Islet precursor cell (in vitro differentiated cells): ENCODE data around the gene URB1.
A peak's percentile ranks its signal among the peaks of the same experiment; 100 is the strongest.

Source experiments
- DNase-seq: peaks from one replicate; pipeline ENCODE4 v3.0.0-alpha.2; 2018

The URB1 gene

GRCh38 chr21:32340863-32341848 is 51.7 kb downstream of the URB1 start:
- DNase-seq, result no peak

- peak; percentile 16 for DNase-seq
Observed at GRCh38 chr21:32338209-32338921, 54.4 kb downstream of the URB1 start.

- peak; percentile 46 for DNase-seq
Observed at GRCh38 chr21:32337206-32337605, 55.6 kb downstream of the URB1 start.

DNA sequence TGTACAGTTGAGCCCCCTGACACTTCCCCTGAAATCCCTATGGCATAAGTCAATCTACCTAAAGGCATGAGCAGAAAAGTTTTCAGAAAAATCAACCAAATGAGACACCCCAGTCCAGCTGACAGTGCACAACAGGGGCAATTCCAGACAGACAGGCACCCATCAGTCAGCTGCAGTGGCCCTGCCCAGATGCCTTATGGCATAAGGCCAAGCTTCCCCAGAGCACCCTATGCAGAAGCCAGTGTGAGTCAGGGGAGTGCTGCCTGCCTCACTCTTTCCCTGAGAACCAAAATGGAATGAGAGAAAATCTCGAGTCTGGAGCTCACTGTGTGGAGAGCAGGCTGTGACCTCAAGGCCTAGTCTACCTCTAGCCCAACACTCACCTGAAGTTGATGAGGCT is 56.1 kb downstream of the URB1 start:
- DNase-seq, result peak; percentile 40

- peak; percentile 43 for DNase-seq
Observed at GRCh38 chr21:32335601-32336575, 56.9 kb downstream of the URB1 start.

DNA sequence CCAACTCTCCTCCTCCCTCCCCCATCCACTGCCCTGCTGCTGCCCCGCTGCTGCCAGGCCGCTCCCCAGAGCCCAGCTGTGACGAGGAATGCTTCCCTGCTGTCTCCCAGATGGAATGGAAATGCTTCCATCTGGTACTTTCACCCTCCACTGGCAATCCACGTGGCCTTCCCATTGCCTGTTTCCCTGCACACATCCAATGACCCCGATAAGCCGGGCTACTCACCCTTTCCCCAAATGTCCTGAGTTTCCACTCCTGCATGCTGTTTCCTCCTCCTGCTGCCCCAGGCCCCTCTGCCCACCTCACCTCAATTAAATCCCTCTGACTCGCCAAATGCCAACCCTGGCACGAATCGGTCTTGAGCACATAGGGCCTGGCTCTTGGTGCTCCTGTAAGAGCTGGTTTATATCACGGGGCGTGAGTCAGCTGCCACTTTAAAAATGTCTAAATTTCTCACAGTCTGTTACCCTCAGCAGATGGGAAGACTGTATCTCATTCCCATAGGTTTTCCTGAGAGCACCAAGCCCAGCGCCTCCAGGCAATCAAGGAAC is 57.8 kb downstream of the URB1 start:
- peak; percentile 52 for DNase-seq

GRCh38 chr21:32333953-32334673 is 58.7 kb downstream of the URB1 start:
- peak; percentile 22 for DNase-seq

DNA sequence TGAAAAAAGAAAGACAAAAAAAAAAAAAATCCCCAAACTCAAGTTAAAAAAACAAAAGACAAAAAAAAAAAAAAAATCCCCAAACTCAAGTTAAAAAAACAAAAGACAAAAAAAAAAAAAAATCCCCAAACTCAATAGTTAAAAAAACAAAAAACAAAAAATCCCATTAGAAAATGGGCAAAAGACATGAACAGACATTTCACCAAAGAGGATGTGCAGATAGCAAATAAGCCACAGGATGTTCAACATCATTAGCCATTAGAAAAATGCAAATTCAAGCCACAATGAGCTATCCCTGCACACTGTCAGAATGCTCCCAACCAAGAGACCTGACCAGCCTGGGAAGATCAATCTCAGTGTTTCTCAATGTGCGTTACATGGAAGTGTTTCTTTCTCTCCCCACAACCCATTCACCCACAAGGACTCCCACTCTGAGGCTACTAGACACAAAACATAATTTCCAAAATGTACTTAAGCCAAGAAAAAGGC is 60.3 kb downstream of the URB1 start:
- peak; percentile 6 for DNase-seq

DNA sequence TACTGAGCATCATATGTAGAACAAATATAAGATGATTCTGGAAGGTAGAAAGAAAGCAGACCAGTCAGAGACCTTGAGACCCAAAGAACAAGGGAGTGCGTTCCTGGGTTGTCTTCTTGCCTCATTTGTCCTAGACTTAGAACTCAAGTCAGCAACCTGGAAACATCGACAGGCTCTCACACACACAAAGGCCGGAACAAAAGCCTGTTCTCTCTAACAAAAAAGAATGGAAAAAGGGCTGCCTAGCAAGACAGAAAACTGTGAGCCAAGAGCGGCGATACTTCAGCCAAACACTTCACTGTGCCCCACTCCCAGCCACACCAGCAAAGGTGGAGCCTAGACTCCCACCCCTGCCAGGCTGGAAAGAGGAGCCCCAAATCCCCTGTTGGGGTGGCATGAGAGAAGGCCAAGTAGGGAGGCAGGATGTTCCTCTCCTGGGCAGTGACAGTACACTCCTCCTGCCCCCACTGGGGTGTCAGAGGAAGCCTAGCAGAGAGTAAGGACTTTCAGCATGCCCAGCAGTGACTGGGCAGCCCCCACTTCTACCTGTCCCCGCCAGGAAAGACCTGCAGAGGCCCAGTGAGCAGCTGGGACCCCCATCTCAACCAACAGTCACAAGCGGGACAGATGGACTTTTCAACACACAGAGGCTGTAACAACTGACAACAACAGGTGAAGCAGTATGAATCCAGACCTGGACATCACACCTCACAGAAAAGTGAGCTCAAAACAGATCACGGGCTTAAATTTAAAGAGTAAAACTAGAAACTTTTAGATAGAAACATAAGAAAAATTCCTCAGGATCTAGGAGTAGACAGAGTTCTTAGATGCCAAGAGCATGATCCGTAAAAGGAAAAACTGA is 61.1 kb downstream of the URB1 start:
- DNase-seq, result no peak

DNA sequence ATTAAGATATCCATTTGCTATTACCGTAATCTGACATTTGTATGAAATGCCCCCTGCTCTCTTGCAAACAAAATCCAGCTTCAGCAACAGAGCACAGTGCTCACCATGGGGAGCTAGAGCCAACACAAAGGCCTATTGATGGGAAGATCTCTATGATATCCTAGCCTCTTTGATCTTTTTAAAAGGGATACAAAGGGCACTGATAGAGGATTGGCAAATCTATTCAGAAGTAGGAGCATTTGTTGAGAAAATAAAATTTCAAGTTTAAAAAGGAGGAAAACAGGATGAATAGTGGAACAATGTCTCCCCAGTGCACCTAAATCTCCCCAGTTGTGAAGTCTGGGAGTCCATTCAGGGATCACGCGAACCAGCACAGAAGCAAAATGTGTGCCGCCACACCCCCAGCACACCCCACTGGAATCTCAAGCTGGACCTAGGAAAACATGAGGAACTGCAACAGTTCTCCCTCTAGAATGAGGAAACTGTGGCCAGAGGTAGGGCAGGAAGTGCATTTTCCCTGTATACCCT is 62.0 kb downstream of the URB1 start:
- no peak for DNase-seq

DNA sequence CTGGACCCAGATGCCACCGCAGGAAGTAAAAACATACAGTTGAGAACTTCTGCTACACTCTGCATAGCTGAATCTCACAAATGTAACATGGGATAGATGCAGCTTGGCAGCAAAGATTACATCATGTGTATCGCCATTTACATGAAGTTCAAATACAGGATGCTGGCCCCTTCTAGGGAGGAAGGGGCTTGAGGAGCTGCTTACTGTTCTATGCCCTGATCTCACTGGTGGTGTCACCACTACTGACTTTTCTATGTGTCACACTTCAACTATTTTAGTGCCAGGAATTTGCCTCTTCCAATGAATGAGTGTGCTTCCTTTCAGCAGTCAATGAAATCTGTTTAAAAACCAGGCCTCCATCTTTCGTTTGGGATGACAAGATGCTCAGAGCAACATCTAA is 63.0 kb downstream of the URB1 start:
- no peak for DNase-seq

- DNase-seq, result no peak
Observed at GRCh38 chr21:32329331-32329730, 63.5 kb downstream of the URB1 start.

DNA sequence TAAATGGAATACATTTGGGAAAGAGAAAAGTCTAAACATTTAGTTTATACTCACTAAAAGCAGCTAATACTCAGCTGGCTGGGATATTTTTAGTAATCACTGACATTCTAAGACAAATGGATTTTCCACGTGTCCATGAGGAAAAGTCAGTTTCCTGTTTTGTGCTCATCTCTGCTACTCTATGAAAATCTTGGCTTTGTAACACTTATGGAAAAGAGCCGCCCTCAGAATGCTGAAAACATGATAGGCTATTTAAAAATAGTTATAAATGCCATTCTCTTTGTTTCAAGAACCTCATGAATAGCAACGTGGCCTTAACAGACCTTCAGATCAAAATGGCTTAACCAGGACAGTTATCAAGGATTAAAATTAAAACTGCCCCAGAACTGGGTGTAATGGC is 64.2 kb downstream of the URB1 start:
- DNase-seq, result no peak

GRCh38 chr21:32325706-32326105 is 67.1 kb downstream of the URB1 start:
- no peak for DNase-seq

DNA sequence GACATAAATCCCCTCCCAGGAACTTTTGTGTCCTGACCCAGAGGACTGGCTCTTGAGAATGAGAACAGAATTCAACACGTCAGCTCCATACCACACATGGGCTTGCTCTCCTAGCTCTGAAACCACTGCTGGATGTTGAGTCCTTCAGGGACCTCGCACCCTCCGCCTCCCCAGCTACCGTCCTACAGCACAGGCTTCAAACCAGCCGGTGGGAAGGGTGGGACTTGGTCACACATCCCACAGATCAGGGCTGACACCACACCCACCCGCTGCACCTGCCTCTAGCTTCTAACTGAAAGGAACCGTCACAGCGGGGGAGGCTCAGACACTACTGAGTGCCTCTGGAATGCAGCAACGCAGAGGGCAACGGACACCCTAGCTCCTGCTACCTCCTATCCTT is 70.1 kb downstream of the URB1 start:
- DNase-seq, result no peak

DNA sequence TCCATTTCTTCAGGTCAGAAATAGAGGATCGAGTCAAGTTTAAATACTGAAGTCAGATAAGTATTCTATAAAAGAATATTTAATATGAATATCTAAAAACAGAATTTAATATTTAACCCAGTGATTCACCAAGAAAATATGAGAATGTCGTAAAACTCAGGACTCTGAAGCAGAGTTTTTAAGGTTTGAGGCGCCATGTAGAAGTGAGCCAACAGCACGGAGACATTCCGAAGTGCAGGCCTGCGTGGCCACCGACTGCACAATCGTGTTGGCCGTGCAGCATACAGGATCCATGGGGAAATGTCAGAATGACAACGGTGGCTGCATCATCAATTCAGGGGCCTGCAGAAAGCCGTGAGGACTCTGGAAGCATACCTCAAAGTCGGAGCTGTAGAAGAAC is 70.7 kb downstream of the URB1 start:
- no peak for DNase-seq

GRCh38 chr21:32321480-32321879 is 71.3 kb downstream of the URB1 start:
- DNase-seq, result no peak

GRCh38 chr21:32320726-32321125 is 72.1 kb downstream of the URB1 start:
- no peak for DNase-seq

GRCh38 chr21:32320059-32320458 is 72.8 kb downstream of the URB1 start:
- DNase-seq, result no peak

GRCh38 chr21:32319012-32319411 is 73.8 kb downstream of the URB1 start:
- no peak for DNase-seq
